K562 (cell line): Measurements from ENCODE around the gene SEPTIN6. TPM values are rescaled to one million over a fixed set of nuclear protein-coding genes. Genes with fewer than 3 reads are reported as not detected.

Experiments
- CTBP1 ChIP-seq: fragments of 450-650 bp; IDR thresholded peaks from 2 replicates; pipeline ENCODE4 v1.6.1; 2016; ENCODE audit warnings: borderline replicate concordance
- KDM4B ChIP-seq, 2 experiments: fragments of 450-650 bp in 1 of 2; sonication (generic) in 1 of 2; IDR thresholded peaks; 2 replicates each; pipeline ENCODE4 v1.6.1; 2016 to 2017; ENCODE audit warnings: borderline replicate concordance in 2 of 2, antibody characterized with exemption in 1 of 2, low read depth in 1 of 2, mild to moderate bottlenecking in 1 of 2
- LEF1 ChIP-seq: fragments of 450-650 bp; IDR thresholded peaks from 2 replicates; pipeline ENCODE4 v1.6.1; 2016; ENCODE audit warnings: mild to moderate bottlenecking
- MNT ChIP-seq, 2 experiments: fragments of 450-650 bp; conservative IDR thresholded peaks; 2 replicates each; pipeline ENCODE4 v1.6.1; 2017; ENCODE audit warnings: mild to moderate bottlenecking in 2 of 2, moderate library complexity in 2 of 2
- NKRF ChIP-seq: fragments of 450-650 bp; IDR thresholded peaks from 2 replicates; pipeline ENCODE4 v1.6.1; 2016; ENCODE audit warnings: borderline replicate concordance
- SRSF1 ChIP-seq: fragments of 200-400 bp; formaldehyde crosslinking; IDR thresholded peaks from 2 replicates; pipeline ENCODE4 v1.6.1; 2017; ENCODE audit warnings: mild to moderate bottlenecking, low read depth, low read length, moderate library complexity
- ZFP1 ChIP-seq: fragments of 450-650 bp; formaldehyde crosslinking; IDR thresholded peaks from 2 replicates; pipeline ENCODE4 v1.4.0; 2020; ENCODE audit warnings: mild to moderate bottlenecking, mixed read lengths
- ZNF507 ChIP-seq: conservative IDR thresholded peaks from 2 replicates; pipeline ENCODE4 v1.6.1; 2017; ENCODE audit warnings: missing genetic modification characterization, missing compliant biosample characterization
- polyA plus RNA-seq, 8 experiments: library from polyadenylated mRNA; depleted of rRNA in 4 of 8; stranded (reverse) in 5 of 8; unstranded in 3 of 8; fragments of >200 nt; fragmentation: Nextera tagmentation in 2 of 8; fragmentation: Illumina TruSeq in 1 of 8; extraction: Ambion mirVana in 2 of 8; extraction: Trizol in 1 of 8; gene quantifications; 2 replicates each; pipeline versions ENCODE4 v1.2.1 to v1.2.3, GENCODE V29; 2011 to 2014; ENCODE audit warnings: inconsistent platforms in 1 of 8, missing spikeins in 1 of 8
- total RNA-seq, 7 experiments: library from RNA; depleted of rRNA in 6 of 7; stranded (reverse); fragments of >200 nt in 6 of 7; fragmentation: Illumina TruSeq in 2 of 7; extraction: Trizol in 2 of 7; gene quantifications; 2 replicates each; pipeline versions ENCODE4 v1.2.1 to v1.2.3, GENCODE V29; 2011 to 2021; ENCODE audit warnings: low replicate concordance in 1 of 7
- TF ChIP-seq, protein P1 (sequence below): sonication (generic); formaldehyde crosslinking; IDR thresholded peaks from 2 replicates; pipeline ENCODE4 v1.8.1; 2023; ENCODE audit warnings: mild to moderate bottlenecking, missing genetic modification reagents

Gene SEPTIN6
- total and polyA plus RNA-seq, 9 of the 15 experiments (the other 6 are each of a cell fraction or from before 2014, with no cell fraction given) = 8.4 to 67.0 (median 37.8) TPM

DNA sequence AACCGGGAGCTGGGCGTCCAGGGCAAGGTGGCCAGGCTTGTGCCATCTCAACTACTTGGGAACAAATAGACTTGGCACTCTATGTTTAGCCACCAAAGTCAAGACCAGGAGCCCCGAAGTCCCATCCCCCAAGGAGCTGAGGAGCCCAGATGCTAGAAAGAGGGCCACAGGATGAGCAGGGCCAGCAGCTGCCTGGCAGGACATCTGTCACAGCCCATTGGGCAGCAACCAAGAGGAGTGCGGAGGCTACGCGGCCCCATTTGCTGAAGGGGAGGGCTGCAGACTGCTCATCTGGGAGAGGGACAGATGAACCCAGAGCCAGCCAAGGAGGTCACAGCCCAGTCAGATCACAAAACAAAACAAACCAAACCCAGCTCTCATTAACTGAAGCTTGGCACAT lies 42.5 kb upstream of the SEPTIN6 start (continued):
- TF ChIP-seq MNT (conservative IDR thresholded peaks at IDR 0.05) = no peak
- no peak for TF ChIP-seq ZNF507 (tag)
- TF ChIP-seq LEF1 = no peak
- no peak for TF ChIP-seq NKRF
- no peak for TF ChIP-seq SRSF1
- no peak for TF ChIP-seq ZFP1 (CRISPR knock-in tag)
- TF ChIP-seq KDM4B (IDR thresholded peaks at IDR 0.05; ENCODE audit: borderline replicate concordance in 2 of 2, low read depth in 1 of 2) = no peak
- TF ChIP-seq, protein P1, sequence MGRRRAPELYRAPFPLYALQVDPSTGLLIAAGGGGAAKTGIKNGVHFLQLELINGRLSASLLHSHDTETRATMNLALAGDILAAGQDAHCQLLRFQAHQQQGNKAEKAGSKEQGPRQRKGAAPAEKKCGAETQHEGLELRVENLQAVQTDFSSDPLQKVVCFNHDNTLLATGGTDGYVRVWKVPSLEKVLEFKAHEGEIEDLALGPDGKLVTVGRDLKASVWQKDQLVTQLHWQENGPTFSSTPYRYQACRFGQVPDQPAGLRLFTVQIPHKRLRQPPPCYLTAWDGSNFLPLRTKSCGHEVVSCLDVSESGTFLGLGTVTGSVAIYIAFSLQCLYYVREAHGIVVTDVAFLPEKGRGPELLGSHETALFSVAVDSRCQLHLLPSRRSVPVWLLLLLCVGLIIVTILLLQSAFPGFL (CRISPR knock-in tag) = no peak
- no peak for TF ChIP-seq CTBP1
